ENCODE data around the gene EPHA1.

EPHA1 gene

GRCh38 chr7:143375298-143376034 lies 33.2 kb downstream of the EPHA1 start:
- no peak overlapping the region for H3K4me2 ChIP-seq (ENCODE audit: low read depth, low read length)
- TF ChIP-seq, protein P1, sequence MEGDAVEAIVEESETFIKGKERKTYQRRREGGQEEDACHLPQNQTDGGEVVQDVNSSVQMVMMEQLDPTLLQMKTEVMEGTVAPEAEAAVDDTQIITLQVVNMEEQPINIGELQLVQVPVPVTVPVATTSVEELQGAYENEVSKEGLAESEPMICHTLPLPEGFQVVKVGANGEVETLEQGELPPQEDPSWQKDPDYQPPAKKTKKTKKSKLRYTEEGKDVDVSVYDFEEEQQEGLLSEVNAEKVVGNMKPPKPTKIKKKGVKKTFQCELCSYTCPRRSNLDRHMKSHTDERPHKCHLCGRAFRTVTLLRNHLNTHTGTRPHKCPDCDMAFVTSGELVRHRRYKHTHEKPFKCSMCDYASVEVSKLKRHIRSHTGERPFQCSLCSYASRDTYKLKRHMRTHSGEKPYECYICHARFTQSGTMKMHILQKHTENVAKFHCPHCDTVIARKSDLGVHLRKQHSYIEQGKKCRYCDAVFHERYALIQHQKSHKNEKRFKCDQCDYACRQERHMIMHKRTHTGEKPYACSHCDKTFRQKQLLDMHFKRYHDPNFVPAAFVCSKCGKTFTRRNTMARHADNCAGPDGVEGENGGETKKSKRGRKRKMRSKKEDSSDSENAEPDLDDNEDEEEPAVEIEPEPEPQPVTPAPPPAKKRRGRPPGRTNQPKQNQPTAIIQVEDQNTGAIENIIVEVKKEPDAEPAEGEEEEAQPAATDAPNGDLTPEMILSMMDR (IDR thresholded peaks at IDR 0.05; ENCODE audit: low read length): no peak
- TF ChIP-seq EZH2phosphoT487 (IDR thresholded peaks at IDR 0.05; ENCODE audit: low read length) (no peak), EZH2 (optimal IDR thresholded peaks at IDR 0.05; ENCODE audit: low read depth, low read length) (no peak)
- no peak overlapping the region for H3K27ac ChIP-seq (ENCODE audit: low read length)
- H3K9me3 ChIP-seq (replicated peaks; ENCODE audit: insufficient read depth, low read length): no peaks in the 10 kb centered on the region
- no peaks in the 10 kb centered on the region for H3K79me2 ChIP-seq (ENCODE audit: low read length)
- no peaks in the 10 kb centered on the region for H3F3A ChIP-seq (ENCODE audit: insufficient read depth, low read length)
- no peak overlapping the region for H3K9ac ChIP-seq (ENCODE audit: low read length)
- no peak overlapping the region for H2AFZ ChIP-seq (ENCODE audit: low read length)
- H3K36me3 ChIP-seq (replicated peaks; ENCODE audit: insufficient read depth, low read length): no peaks in the 10 kb centered on the region
- H3K27me3 ChIP-seq (replicated peaks; ENCODE audit: insufficient read depth, low read length): no peaks in the 10 kb centered on the region
- H3K4me1 ChIP-seq (ENCODE audit: low read length): peaks cover 7% of the 10 kb centered on the region
- no peaks in the 10 kb centered on the region for H4K20me1 ChIP-seq (ENCODE audit: insufficient read depth, low read length)
- H3K9me2 ChIP-seq (replicated peaks; ENCODE audit: insufficient read depth, low read length): no peaks in the 10 kb centered on the region
- no peak overlapping the region for H3K4me3 ChIP-seq (ENCODE audit: low read length)
- DNase-seq: no peak

GRCh38 chr7:143374561-143374960 lies 34.1 kb downstream of the EPHA1 start:
- no peak overlapping the region for H3K4me3 ChIP-seq (ENCODE audit: low read length)
- H3K79me2 ChIP-seq (ENCODE audit: low read length): no peaks in the 10 kb centered on the region
- H3K9me2 ChIP-seq (replicated peaks; ENCODE audit: insufficient read depth, low read length): no peaks in the 10 kb centered on the region
- TF ChIP-seq, protein P1 (IDR thresholded peaks at IDR 0.05; ENCODE audit: low read length): no peak
- no peak for TF ChIP-seq EZH2phosphoT487 (IDR thresholded peaks at IDR 0.05; ENCODE audit: low read length)
- TF ChIP-seq EZH2 (optimal IDR thresholded peaks at IDR 0.05; ENCODE audit: low read depth, low read length): no peak
- no peaks in the 10 kb centered on the region for H3K27me3 ChIP-seq (replicated peaks; ENCODE audit: insufficient read depth, low read length)
- H3K9ac ChIP-seq (ENCODE audit: low read length): no peak overlapping the region
- H3F3A ChIP-seq (ENCODE audit: insufficient read depth, low read length): no peaks in the 10 kb centered on the region
- peaks cover 3% of the 10 kb centered on the region for H3K4me1 ChIP-seq (ENCODE audit: low read length)
- no peaks in the 10 kb centered on the region for H3K36me3 ChIP-seq (replicated peaks; ENCODE audit: insufficient read depth, low read length)
- H3K4me2 ChIP-seq (ENCODE audit: low read depth, low read length): no peak overlapping the region
- no peak overlapping the region for H3K27ac ChIP-seq (ENCODE audit: low read length)
- DNase-seq: no peak
- H2AFZ ChIP-seq (ENCODE audit: low read length): no peak overlapping the region
- no peaks in the 10 kb centered on the region for H3K9me3 ChIP-seq (replicated peaks; ENCODE audit: insufficient read depth, low read length)
- no peaks in the 10 kb centered on the region for H4K20me1 ChIP-seq (ENCODE audit: insufficient read depth, low read length)

- H3K4me2 ChIP-seq (ENCODE audit: low read depth, low read length): no peak overlapping the region
- H3K36me3 ChIP-seq (replicated peaks; ENCODE audit: insufficient read depth, low read length): no peaks in the 10 kb centered on the region
- H3K27me3 ChIP-seq (replicated peaks; ENCODE audit: insufficient read depth, low read length): no peaks in the 10 kb centered on the region
- no peaks in the 10 kb centered on the region for H3F3A ChIP-seq (ENCODE audit: insufficient read depth, low read length)
- no peaks in the 10 kb centered on the region for H3K79me2 ChIP-seq (ENCODE audit: low read length)
- no peaks in the 10 kb centered on the region for H4K20me1 ChIP-seq (ENCODE audit: insufficient read depth, low read length)
- no peak overlapping the region for H3K4me3 ChIP-seq (ENCODE audit: low read length)
- TF ChIP-seq EZH2 (optimal IDR thresholded peaks at IDR 0.05; ENCODE audit: low read depth, low read length) (no peak), EZH2phosphoT487 (IDR thresholded peaks at IDR 0.05; ENCODE audit: low read length) (no peak)
- TF ChIP-seq, protein P1 (IDR thresholded peaks at IDR 0.05; ENCODE audit: low read length): no peak
- no peak for DNase-seq
- no peak overlapping the region for H3K27ac ChIP-seq (ENCODE audit: low read length)
- H3K9me3 ChIP-seq (replicated peaks; ENCODE audit: insufficient read depth, low read length): no peaks in the 10 kb centered on the region
- no peaks in the 10 kb centered on the region for H3K4me1 ChIP-seq (ENCODE audit: low read length)
- H2AFZ ChIP-seq (ENCODE audit: low read length): no peak overlapping the region
- no peaks in the 10 kb centered on the region for H3K9me2 ChIP-seq (replicated peaks; ENCODE audit: insufficient read depth, low read length)
- no peak overlapping the region for H3K9ac ChIP-seq (ENCODE audit: low read length)
Observed at GRCh38 chr7:143373255-143373794, 35.3 kb downstream of the EPHA1 start.
